Lower leg skin (tissue), 4 donors: ENCODE results near the gene RAPGEF1. TPM values are rescaled to one million over a fixed set of nuclear protein-coding genes. Genes with fewer than 3 reads are reported as not detected.

ENCODE experiments used
- DNase-seq, 2 donors: peaks; one replicate each; pipeline ENCODE4 v3.0.0-alpha.2; 2019; ENCODE audit warnings: low spot score in 2 of 2
- H3K4me3 ChIP-seq: fragments of 200-600 bp; sonication (generic); 2 replicates; pipeline ENCODE4 v1.5.1; 2017; ENCODE audit warnings: mild to moderate bottlenecking, low read depth; ENCODE audit not compliant: poor library complexity, severe bottlenecking
- POLR2A ChIP-seq, 2 donors: fragments of 450-650 bp; IDR thresholded peaks; one replicate each; pipeline ENCODE4 v1.6.1; 2016 to 2017; ENCODE audit warnings: antibody characterized with exemption in 2 of 2, mild to moderate bottlenecking in 1 of 2, moderate library complexity in 1 of 2
- WGBS, 2 donors: methylation state at CpG; one replicate each; pipeline ENCODE4 v1.1.5; 2018; 5-methylcytosine and 5-hydroxymethylcytosine counted together
- intact Hi-C: fragments of 100-400 bp; cut with DNase I; formaldehyde crosslinking; loops from one replicate; pipeline ENCODE4 v1.15.0; 2023; ENCODE audit warnings: low total_unique reads
- total RNA-seq, 4 donors: library from RNA; depleted of rRNA; stranded (reverse); fragments of >200 nt; gene quantifications; one replicate each; pipeline ENCODE4 v1.1.0, GENCODE V29; 2016
- TF ChIP-seq, protein P1 (sequence below), 3 donors: fragments of 450-650 bp; IDR thresholded peaks; one replicate each; pipeline ENCODE4 v1.5.1; 2016; ENCODE audit warnings: antibody characterized with exemption in 3 of 3, mild to moderate bottlenecking in 3 of 3, moderate library complexity in 2 of 3

Gene RAPGEF1
- total RNA-seq, 4 donors from 2014 or later: 18.0 to 70.8 (median 43.5) TPM

DNA sequence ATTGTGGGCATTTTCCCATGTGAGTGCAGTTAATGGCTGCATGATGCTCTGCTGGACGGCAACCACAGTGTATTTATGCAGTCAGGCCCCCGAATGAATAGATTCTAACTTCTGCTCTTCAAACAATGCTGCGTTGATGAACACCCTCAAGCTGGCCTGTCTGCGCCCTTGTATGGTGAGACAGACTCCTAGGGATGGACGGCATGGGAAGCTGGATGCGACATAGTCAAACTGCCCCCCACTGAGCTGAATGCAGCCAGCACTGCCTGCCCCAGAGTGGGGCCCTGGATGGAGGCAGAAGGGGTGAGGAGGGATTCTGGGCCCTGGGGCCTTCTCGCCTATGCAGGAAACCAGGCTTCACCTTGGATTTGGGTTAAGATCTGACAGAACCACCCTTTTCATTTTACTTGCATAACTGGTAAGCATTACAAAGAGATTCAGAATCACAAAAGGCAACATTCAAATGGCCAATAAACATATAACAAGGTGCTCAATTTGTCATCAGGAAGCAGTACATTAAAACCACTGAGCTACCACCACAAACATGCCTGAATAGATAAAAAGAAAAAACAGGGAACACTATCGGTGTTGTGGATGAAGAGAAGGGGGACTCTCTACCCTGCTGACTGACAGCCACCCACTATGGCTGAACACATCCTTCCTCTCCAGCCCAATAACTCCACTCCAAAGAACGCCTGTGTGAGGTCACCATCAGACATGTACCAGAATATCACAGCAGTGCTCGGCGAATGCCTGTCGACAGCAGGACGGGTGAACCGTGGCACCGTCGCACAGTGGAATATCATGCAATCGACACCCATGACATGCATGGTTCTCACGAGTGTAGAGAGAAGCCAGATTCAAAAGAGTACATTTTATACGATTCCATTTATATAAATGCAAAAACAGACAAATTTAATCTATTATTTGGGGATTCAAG lies 79.1 kb downstream of the RAPGEF1 start:
- TF ChIP-seq, protein P1, sequence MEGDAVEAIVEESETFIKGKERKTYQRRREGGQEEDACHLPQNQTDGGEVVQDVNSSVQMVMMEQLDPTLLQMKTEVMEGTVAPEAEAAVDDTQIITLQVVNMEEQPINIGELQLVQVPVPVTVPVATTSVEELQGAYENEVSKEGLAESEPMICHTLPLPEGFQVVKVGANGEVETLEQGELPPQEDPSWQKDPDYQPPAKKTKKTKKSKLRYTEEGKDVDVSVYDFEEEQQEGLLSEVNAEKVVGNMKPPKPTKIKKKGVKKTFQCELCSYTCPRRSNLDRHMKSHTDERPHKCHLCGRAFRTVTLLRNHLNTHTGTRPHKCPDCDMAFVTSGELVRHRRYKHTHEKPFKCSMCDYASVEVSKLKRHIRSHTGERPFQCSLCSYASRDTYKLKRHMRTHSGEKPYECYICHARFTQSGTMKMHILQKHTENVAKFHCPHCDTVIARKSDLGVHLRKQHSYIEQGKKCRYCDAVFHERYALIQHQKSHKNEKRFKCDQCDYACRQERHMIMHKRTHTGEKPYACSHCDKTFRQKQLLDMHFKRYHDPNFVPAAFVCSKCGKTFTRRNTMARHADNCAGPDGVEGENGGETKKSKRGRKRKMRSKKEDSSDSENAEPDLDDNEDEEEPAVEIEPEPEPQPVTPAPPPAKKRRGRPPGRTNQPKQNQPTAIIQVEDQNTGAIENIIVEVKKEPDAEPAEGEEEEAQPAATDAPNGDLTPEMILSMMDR (IDR thresholded peaks at IDR 0.05): no peak
- no peak for TF ChIP-seq POLR2A (IDR thresholded peaks at IDR 0.05)
- peak in 1 of 2 donors; percentile 76 for DNase-seq
- intact Hi-C loops: no loop called here
- 90 to 93% methylated on average over 19 of the region's 19 CpGs for WGBS, 2 donors
- no peak overlapping the region for H3K4me3 ChIP-seq

DNA sequence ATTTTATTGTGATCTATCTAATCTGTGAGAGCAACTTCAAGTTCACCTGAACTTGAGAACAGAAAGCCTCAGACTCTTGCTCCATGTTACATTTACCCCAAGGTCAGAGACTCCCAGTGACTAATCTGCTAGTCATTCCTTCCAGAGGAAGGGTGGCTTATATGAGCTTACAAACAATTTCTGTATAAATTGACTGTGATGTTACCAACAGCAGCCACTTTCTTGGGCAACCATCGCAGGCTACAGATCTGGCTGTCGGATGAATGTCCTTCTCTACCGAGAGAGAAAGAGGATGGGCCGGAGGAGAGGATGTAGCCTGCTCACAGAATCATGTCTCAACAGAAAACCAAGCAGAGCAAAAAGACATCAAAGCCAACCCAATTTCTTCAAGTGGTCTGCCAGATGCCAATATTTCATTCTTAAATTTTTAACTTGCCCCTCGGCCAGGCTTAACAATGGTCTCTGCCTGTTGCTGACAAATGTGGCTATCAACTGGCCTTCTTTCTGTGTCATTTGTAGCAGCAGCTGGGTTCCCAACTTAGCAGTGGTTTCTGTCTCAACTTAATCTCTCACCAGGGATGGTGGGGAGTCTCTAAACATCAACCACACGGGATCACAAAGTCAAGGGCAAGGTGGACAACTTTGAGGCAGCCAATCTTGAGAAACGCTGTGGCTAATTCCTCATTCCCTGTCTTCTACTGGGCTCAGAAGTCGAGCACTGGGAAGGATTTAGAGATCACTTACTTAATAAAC lies 81.3 kb downstream of the RAPGEF1 start:
- DNase-seq: no peak
- WGBS, 2 donors: 69 to 84% methylated on average over 8 of the region's 8 CpGs
- TF ChIP-seq, protein P1 (IDR thresholded peaks at IDR 0.05): no peak
- no peak for TF ChIP-seq POLR2A (IDR thresholded peaks at IDR 0.05)
- H3K4me3 ChIP-seq: no peak overlapping the region
- intact Hi-C loops: no loop called here

DNA sequence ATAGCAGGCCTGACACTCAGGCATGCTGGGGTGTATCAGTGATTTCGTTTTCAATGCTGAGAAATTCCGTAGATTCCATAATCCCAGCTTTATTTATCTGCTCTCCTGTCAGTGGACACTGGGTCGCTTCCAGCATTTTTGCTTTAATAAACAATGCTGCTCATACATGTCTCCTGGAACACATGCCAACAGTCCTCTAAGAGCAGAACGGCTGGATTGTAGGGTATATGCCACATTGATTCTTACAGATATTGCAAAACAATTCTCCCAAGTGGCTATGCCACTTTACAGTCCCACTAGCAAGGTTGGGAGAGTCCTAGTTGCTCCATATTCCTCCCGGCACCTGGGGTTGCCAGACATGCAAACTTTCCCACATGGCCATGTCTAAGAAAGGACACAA lies 81.9 kb downstream of the RAPGEF1 start:
- no peak overlapping the region for H3K4me3 ChIP-seq
- intact Hi-C loops: no loop called here
- 69 to 76% methylated on average over 5 of the region's 5 CpGs for WGBS, 2 donors
- peak in 1 of 2 donors; percentile 43 for DNase-seq
- TF ChIP-seq, protein P1 (IDR thresholded peaks at IDR 0.05): no peak
- no peak for TF ChIP-seq POLR2A (IDR thresholded peaks at IDR 0.05)

DNA sequence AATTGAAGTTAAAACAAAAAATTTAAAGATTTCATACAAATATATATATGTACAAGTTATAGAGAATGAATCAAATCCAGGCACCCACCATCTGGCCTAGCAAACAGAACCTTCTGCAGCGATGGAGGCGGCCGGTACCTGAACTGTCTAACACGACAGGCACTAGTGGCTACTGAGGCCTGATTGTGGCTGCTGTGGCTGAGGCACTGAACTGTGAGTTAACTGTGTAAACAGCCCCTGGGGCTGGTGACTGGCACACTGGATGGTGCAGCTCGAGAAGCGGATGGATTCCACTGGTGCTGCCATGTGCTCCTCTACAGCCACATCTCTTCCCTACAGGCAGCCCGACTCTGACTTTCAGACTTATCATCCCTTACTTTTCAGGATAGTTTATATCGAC lies 82.4 kb downstream of the RAPGEF1 start:
- no peak for DNase-seq
- intact Hi-C loops: no loop called here
- H3K4me3 ChIP-seq: no peak overlapping the region
- no peak for TF ChIP-seq POLR2A (IDR thresholded peaks at IDR 0.05)
- TF ChIP-seq, protein P1 (IDR thresholded peaks at IDR 0.05): no peak
- 85 to 88% methylated on average over 8 of the region's 8 CpGs for WGBS, 2 donors

DNA sequence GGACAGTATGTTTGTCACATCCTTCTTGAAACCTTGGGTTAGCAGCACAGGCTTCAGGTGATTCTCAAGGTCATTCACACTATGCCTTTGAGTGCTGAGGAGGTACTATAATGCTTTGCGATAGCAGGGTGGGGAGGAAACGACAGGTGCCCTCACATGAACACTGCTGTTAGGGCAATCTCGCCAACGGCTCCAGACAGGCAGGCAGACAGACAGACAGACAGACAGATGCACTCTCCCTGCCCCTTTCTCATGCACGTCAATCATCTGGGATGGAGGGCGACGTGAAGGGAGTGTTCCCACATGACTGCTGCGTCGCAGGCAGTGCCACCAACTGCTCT lies 82.9 kb downstream of the RAPGEF1 start:
- WGBS, 2 donors: 73 to 88% methylated on average over 9 of the region's 9 CpGs
- TF ChIP-seq POLR2A (IDR thresholded peaks at IDR 0.05): no peak
- TF ChIP-seq, protein P1 (IDR thresholded peaks at IDR 0.05): no peak
- intact Hi-C loops: no loop called here
- DNase-seq: no peak
- H3K4me3 ChIP-seq: no peak overlapping the region
